HCT116 (cell line): Measurements from ENCODE around the gene TRIM9.

Experiments
- TF ChIP-seq, protein P1 (sequence below), 3 experiments: fragments of 200-600 bp in 1 of 3; sonication (generic) in 1 of 3; IDR thresholded peaks in 2 of 3; conservative IDR thresholded peaks in 1 of 3; 2 replicates each; pipeline ENCODE4 v1.5.1; 2012 to 2017; ENCODE audit warnings: low read depth in 2 of 3, low read length in 2 of 3, antibody characterized with exemption in 1 of 3, borderline replicate concordance in 1 of 3, control low read depth in 1 of 3, mild to moderate bottlenecking in 1 of 3, mixed read lengths in 1 of 3, mixed run types in 1 of 3, moderate library complexity in 1 of 3; ENCODE audit not compliant: insufficient read depth in 1 of 3
- TF ChIP-seq, protein P2 (sequence below): IDR thresholded peaks from 2 replicates; pipeline ENCODE4 v1.6.1; 2012; ENCODE audit warnings: low read depth

DNA sequence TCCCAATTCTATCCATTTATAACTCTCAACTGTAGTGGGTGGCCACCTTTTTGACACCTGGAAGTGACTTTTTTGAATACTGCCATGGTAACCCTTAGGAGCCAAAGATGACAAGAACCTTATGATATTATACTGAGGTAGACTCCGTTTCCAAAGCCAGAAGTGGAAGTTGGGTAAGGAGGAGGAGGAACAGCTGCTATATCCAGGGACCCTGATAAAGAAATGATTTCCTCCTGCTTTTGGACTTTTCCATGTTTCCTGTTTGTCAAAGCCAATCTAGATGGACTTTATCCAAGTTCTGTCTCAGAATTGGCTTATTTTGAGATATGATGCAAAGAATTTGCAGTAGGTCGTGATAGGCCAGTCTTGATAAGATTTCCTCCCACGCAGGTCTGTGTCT lies 14.3 kb downstream of the TRIM9 start:
- TF ChIP-seq, protein P1, sequence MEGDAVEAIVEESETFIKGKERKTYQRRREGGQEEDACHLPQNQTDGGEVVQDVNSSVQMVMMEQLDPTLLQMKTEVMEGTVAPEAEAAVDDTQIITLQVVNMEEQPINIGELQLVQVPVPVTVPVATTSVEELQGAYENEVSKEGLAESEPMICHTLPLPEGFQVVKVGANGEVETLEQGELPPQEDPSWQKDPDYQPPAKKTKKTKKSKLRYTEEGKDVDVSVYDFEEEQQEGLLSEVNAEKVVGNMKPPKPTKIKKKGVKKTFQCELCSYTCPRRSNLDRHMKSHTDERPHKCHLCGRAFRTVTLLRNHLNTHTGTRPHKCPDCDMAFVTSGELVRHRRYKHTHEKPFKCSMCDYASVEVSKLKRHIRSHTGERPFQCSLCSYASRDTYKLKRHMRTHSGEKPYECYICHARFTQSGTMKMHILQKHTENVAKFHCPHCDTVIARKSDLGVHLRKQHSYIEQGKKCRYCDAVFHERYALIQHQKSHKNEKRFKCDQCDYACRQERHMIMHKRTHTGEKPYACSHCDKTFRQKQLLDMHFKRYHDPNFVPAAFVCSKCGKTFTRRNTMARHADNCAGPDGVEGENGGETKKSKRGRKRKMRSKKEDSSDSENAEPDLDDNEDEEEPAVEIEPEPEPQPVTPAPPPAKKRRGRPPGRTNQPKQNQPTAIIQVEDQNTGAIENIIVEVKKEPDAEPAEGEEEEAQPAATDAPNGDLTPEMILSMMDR (IDR thresholded peaks at IDR 0.05 in 2 of 3, conservative IDR thresholded peaks at IDR 0.05 in 1 of 3; ENCODE audit: borderline replicate concordance in 1 of 3, insufficient read depth in 1 of 3, low read depth in 2 of 3, low read length in 2 of 3), result no peak
- TF ChIP-seq, protein P2, sequence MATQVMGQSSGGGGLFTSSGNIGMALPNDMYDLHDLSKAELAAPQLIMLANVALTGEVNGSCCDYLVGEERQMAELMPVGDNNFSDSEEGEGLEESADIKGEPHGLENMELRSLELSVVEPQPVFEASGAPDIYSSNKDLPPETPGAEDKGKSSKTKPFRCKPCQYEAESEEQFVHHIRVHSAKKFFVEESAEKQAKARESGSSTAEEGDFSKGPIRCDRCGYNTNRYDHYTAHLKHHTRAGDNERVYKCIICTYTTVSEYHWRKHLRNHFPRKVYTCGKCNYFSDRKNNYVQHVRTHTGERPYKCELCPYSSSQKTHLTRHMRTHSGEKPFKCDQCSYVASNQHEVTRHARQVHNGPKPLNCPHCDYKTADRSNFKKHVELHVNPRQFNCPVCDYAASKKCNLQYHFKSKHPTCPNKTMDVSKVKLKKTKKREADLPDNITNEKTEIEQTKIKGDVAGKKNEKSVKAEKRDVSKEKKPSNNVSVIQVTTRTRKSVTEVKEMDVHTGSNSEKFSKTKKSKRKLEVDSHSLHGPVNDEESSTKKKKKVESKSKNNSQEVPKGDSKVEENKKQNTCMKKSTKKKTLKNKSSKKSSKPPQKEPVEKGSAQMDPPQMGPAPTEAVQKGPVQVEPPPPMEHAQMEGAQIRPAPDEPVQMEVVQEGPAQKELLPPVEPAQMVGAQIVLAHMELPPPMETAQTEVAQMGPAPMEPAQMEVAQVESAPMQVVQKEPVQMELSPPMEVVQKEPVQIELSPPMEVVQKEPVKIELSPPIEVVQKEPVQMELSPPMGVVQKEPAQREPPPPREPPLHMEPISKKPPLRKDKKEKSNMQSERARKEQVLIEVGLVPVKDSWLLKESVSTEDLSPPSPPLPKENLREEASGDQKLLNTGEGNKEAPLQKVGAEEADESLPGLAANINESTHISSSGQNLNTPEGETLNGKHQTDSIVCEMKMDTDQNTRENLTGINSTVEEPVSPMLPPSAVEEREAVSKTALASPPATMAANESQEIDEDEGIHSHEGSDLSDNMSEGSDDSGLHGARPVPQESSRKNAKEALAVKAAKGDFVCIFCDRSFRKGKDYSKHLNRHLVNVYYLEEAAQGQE, result no peak
